Lung (tissue), 12 donors: Measurements from ENCODE around the gene RILPL1. TPM values are rescaled to one million over a fixed set of nuclear protein-coding genes. Genes with fewer than 3 reads are reported as not detected.

ENCODE experiments used
- ATAC-seq: fragments of 200-7000 bp; cut with Tn5 transposase; one replicate; pipeline ENCODE4 v1.9.1; 2020; ENCODE audit warnings: moderate number of reproducible peaks; ENCODE audit not compliant: insufficient read depth, low FRiP score
- DNase-seq, 3 donors: peaks; one replicate each; pipeline ENCODE4 v3.0.0-alpha.2; 2013 to 2017
- H3K27ac ChIP-seq, 2 donors: one replicate each; pipeline ENCODE4 v1.5.1; 2013; ENCODE audit warnings: mild to moderate bottlenecking in 2 of 2, moderate library complexity in 2 of 2, control low read depth in 1 of 2, inconsistent platforms in 1 of 2, low read depth in 1 of 2, low read length in 1 of 2
- H3K27me3 ChIP-seq, 3 donors: one replicate each; pipeline ENCODE4 v1.5.1; 2013; ENCODE audit warnings: low read length in 2 of 3; ENCODE audit not compliant: control insufficient read depth in 3 of 3, insufficient read depth in 3 of 3
- H3K36me3 ChIP-seq, 4 donors: one replicate each; pipeline ENCODE4 v1.5.1; 2013; ENCODE audit warnings: low read length in 4 of 4, mild to moderate bottlenecking in 1 of 4, moderate library complexity in 1 of 4; ENCODE audit not compliant: control insufficient read depth in 4 of 4, insufficient read depth in 4 of 4
- H3K4me1 ChIP-seq, 5 donors: one replicate each; pipeline ENCODE4 v1.5.1; 2013; ENCODE audit warnings: low read length in 5 of 5, mild to moderate bottlenecking in 2 of 5, moderate library complexity in 1 of 5; ENCODE audit not compliant: control insufficient read depth in 5 of 5, insufficient read depth in 5 of 5
- H3K4me3 ChIP-seq: one replicate; pipeline ENCODE4 v1.5.1; 2013; ENCODE audit warnings: mild to moderate bottlenecking, control low read depth, moderate library complexity
- H3K9ac ChIP-seq, 2 donors: one replicate each; pipeline ENCODE4 v1.5.1; 2013; ENCODE audit warnings: low read length in 2 of 2, control low read depth in 1 of 2; ENCODE audit not compliant: insufficient read depth in 1 of 2
- H3K9me3 ChIP-seq, 4 donors: one replicate each; pipeline ENCODE4 v1.5.1; 2013; ENCODE audit warnings: low read length in 3 of 4, mild to moderate bottlenecking in 1 of 4, moderate library complexity in 1 of 4; ENCODE audit not compliant: control insufficient read depth in 4 of 4, insufficient read depth in 3 of 4
- CTCF ChIP-seq: IDR thresholded peaks from 2 replicates; pipeline ENCODE4 v1.5.1; 2012; ENCODE audit warnings: mild to moderate bottlenecking; ENCODE audit errors: control extremely low read depth, extremely low read depth
- WGBS, 2 donors: extraction: QIAGEN DNeasy Blood & Tissue Kit; methylation state at CpG; one replicate each; pipeline ENCODE4 v1.1.7; 2013; 5-methylcytosine and 5-hydroxymethylcytosine counted together
- polyA plus RNA-seq, 2 donors: library from polyadenylated mRNA; stranded (reverse); fragments of 200-250 nt; gene quantifications; one replicate each; pipeline ENCODE4 v1.2.1, GENCODE V29; 2013
- total RNA-seq, 2 donors: library from RNA; depleted of rRNA in 1 of 2; stranded (reverse); fragments of >200 nt in 1 of 2; gene quantifications; one replicate each; pipeline ENCODE4 v1.2.1, GENCODE V29; 2014 to 2021
- donor health status: control.
- donor health status: control.
- donor health status: Bipolar disorder and iron deficiency.
- donor health status: healthy.
- donor health status: DM: yes; HTN: yes; CAD: no.

Gene RILPL1
- total and polyA plus RNA-seq, 4 donors: 9.5 to 14.6 (median 12.2) TPM

GRCh38 chr12:123491481-123491880 is 42.0 kb downstream of the RILPL1 start:
- H3K27me3 ChIP-seq: no peaks in the 10 kb centered on the region
- H3K9ac ChIP-seq: no peak overlapping the region
- H3K4me1 ChIP-seq: peaks cover 0 to 2% (median 0%) of the 10 kb centered on the region in 5 donors
- H3K9me3 ChIP-seq: no peaks in the 10 kb centered on the region
- peaks cover 0 to 10% (median 4%) of the 10 kb centered on the region in 4 donors for H3K36me3 ChIP-seq
- TF ChIP-seq CTCF: no peak
- ATAC-seq: no peak
- no peak for DNase-seq
- no peak overlapping the region for H3K4me3 ChIP-seq
- WGBS, 2 donors: 92% methylated on average over 13 of the region's 13 CpGs
- H3K27ac ChIP-seq: no peak overlapping the region

- Histone ChIP-seq H3K9ac (no peak overlapping the region), H3K36me3 (peaks cover 0 to 7% (median 2%) of the 10 kb centered on the region in 4 donors), H3K9me3 (no peaks in the 10 kb centered on the region), H3K4me1 (peaks cover 0 to 2% (median 0%) of the 10 kb centered on the region in 5 donors), H3K27ac (no peak overlapping the region), H3K27me3 (no peaks in the 10 kb centered on the region), H3K4me3 (no peak overlapping the region)
- ATAC-seq (no peak), DNase-seq (no peak)
- no peak for TF ChIP-seq CTCF
- WGBS, 2 donors: 89 to 96% methylated on average over 11 of the region's 11 CpGs
Observed at GRCh38 chr12:123491056-123491455, 42.5 kb downstream of the RILPL1 start.

GRCh38 chr12:123490089-123490488 is 43.4 kb downstream of the RILPL1 start:
- Histone ChIP-seq H3K4me1 (peaks cover 0 to 2% (median 0%) of the 10 kb centered on the region in 5 donors), H3K9me3 (no peaks in the 10 kb centered on the region), H3K27ac (no peak overlapping the region), H3K36me3 (peaks cover 1 to 7% (median 3%) of the 10 kb centered on the region in 4 donors), H3K9ac (no peak overlapping the region), H3K27me3 (no peaks in the 10 kb centered on the region), H3K4me3 (no peak overlapping the region)
- ATAC-seq: peak; percentile 34
- WGBS, 2 donors: 59 to 77% methylated on average over 5 of the region's 5 CpGs
- DNase-seq: peak; percentile 17 to 40 (median 19)
- TF ChIP-seq CTCF: no peak

GRCh38 chr12:123489580-123489979 is 43.9 kb downstream of the RILPL1 start:
- Histone ChIP-seq H3K27me3 (no peaks in the 10 kb centered on the region), H3K36me3 (peaks cover 2 to 7% (median 5%) of the 10 kb centered on the region in 4 donors), H3K9ac (no peak overlapping the region), H3K27ac (no peak overlapping the region), H3K4me1 (peaks cover 0 to 2% (median 0%) of the 10 kb centered on the region in 5 donors), H3K9me3 (no peaks in the 10 kb centered on the region), H3K4me3 (no peak overlapping the region)
- DNase-seq (no peak), ATAC-seq (no peak)
- WGBS, 2 donors: 89 to 92% methylated on average over 6 of the region's 6 CpGs
- TF ChIP-seq CTCF: no peak
